GM18520 (cell line): ENCODE data around the gene KNDC1.

Experiments used
- ATAC-seq: cut with Tn5 transposase; IDR thresholded peaks from one replicate; pipeline ENCODE4 v1.9.1; 2021; ENCODE audit not compliant: unreplicated experiment

KNDC1 gene

GRCh38 chr10:133205146-133205545 is 45.1 kb downstream of the KNDC1 start:
- ATAC-seq: no peak

GRCh38 chr10:133206356-133207040 is 46.5 kb downstream of the KNDC1 start:
- no peak for ATAC-seq

GRCh38 chr10:133207041-133207600 is 47.1 kb downstream of the KNDC1 start:
- no peak for ATAC-seq

GRCh38 chr10:133207627-133208026 is 47.6 kb downstream of the KNDC1 start:
- no peak for ATAC-seq

- no peak for ATAC-seq
Measured at GRCh38 chr10:133208466-133208865, 48.4 kb downstream of the KNDC1 start.

- ATAC-seq: no peak
Measured at GRCh38 chr10:133209117-133209516, 49.1 kb downstream of the KNDC1 start.

- no peak for ATAC-seq
Measured at GRCh38 chr10:133209641-133210040, 49.6 kb downstream of the KNDC1 start.

- ATAC-seq: no peak
Measured at GRCh38 chr10:133210398-133211140, 50.5 kb downstream of the KNDC1 start.

GRCh38 chr10:133211141-133211830 is 51.3 kb downstream of the KNDC1 start:
- ATAC-seq: no peak

GRCh38 chr10:133211959-133212852 is 52.2 kb downstream of the KNDC1 start:
- no peak for ATAC-seq

GRCh38 chr10:133212853-133213494 is 53.0 kb downstream of the KNDC1 start:
- no peak for ATAC-seq

- no peak for ATAC-seq
Measured at GRCh38 chr10:133213641-133214467, 53.8 kb downstream of the KNDC1 start.

- no peak for ATAC-seq
Measured at GRCh38 chr10:133214468-133215410, 54.7 kb downstream of the KNDC1 start.

- ATAC-seq: no peak
Measured at GRCh38 chr10:133215586-133215985, 55.6 kb downstream of the KNDC1 start.

GRCh38 chr10:133216776-133217175 is 56.8 kb downstream of the KNDC1 start:
- no peak for ATAC-seq

GRCh38 chr10:133217800-133218589 is 58.0 kb downstream of the KNDC1 start:
- ATAC-seq: no peak

GRCh38 chr10:133218891-133219290 is 58.9 kb downstream of the KNDC1 start:
- ATAC-seq: no peak
